ENCODE results near the gene MROH2A.

MROH2A gene

DNA sequence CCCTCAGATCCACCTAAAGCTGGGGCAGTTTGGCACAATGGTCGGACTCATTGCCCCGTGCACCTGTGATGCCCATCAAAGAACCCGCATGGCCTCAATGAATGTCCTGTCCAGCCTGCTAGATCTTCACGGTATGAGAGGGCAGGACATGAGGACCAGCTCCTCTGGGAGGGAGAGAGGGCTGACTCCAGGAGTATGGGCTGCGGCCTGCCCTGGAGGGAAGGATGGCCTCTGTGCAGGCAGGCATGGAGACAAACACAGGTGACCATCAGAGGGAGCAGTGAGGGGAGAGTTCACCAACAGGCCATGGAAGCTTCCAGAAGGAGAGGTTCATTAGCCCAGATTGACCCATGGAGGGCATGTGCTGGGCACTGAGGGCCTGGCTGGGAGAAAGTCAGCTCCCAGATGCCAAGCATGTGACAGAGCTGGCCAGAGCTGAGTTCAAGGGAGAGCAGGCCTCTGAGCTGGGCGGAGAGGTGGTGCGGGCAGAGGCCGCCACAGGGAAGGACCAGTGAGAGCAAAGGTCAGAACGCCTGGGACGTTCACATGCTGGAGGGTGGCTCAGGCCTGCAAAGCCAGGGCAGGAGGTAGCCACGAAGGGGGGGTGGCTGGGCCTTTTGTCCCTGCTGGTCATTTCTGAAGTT, 40.0 kb downstream of the MROH2A start:
- DNase-seq (ENCODE audit: low read depth in 2 of 2, low spot score in 1 of 2): no peak

- no peak for DNase-seq (ENCODE audit: low read depth in 2 of 2, low spot score in 1 of 2)
Measured at GRCh38 chr2:233818639-233819621, 40.8 kb downstream of the MROH2A start.

DNA sequence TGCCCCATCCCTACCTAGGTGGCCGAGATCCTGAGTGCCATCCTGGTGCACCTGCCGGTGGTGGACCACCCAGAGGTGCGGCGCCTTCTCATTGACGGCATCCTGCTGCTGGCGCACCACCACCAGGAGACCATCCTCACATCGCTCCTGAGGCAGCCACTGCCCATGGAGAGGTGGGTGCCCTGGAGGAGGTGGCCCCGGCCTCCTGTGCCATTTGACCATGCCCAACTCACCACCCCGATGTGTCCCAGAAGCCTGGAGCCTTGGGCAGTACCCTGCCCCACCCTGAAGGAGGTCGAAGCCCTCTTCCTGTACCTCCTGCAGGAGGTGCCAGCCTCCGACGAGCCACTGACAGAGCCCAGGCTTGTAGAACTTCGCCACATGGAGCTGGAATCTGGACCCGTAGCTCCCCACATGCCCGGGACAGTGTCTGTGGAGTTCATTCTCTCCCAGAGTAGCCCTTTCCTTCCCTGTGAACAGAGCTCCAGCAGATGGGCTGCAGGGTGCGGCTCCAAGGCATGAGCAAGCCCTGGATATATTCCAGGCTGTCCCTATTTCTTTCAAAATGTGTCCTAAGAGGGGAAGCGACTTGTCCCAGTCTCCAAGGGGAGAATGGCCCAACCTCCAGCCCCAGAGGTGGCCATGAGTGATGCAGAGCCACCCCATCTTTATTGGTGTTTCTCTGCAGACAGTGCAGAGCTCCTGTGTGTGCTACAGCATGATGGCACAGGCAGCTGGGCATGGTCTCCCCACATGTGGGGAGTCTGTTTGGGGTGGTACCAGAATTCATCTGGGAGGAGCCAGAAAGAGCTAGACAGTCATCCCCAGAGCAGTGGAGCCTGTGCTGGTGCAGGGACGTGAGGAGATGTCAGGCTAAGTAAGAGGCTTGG, 42.0 kb downstream of the MROH2A start:
- DNase-seq (ENCODE audit: low read depth in 2 of 2, low spot score in 1 of 2): no peak

DNA sequence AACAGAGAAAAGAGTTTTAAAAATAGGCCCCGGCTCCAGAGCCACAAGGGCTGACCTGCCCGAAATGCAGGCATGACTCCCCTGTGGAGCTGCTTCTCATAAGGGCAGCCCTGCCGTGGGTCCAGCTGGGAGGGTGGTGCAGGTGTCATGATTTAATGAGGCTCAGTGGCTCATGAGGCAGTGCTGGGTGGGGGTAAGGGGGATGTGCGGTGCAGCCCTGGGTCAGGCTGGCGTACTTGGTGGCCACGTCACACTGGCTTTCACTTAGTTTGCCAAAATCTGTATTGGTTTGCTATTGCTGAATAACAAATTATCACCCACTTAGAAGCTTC, 42.6 kb downstream of the MROH2A start:
- DNase-seq (ENCODE audit: low read depth in 2 of 2, low spot score in 1 of 2): no peak

- no peak for DNase-seq (ENCODE audit: low read depth in 2 of 2, low spot score in 1 of 2)
Measured at GRCh38 chr2:233821196-233821595, 43.1 kb downstream of the MROH2A start.

DNA sequence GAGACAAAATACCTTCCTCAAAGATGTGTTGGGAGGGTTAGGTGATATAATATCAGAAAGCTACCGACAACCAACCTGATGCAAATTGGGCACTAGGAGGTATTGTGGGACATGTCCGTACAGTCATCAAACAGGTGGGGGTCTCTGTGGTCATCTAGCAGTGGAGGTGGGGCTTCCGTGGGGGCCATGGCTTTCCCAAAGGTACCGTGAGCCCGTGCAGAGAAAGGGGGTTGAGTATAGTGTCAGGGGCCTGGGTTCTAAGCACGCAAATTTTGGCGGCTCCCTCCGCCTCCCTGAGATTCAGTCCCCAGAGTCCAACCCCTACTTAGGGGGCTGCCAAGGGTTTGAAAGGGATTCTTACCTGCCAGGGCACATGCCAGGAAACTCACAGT, 43.6 kb downstream of the MROH2A start:
- DNase-seq (ENCODE audit: low read depth in 2 of 2, low spot score in 1 of 2): no peak

GRCh38 chr2:233822101-233822771, 44.1 kb downstream of the MROH2A start:
- no peak for DNase-seq (ENCODE audit: low read depth in 2 of 2, low spot score in 1 of 2)

DNA sequence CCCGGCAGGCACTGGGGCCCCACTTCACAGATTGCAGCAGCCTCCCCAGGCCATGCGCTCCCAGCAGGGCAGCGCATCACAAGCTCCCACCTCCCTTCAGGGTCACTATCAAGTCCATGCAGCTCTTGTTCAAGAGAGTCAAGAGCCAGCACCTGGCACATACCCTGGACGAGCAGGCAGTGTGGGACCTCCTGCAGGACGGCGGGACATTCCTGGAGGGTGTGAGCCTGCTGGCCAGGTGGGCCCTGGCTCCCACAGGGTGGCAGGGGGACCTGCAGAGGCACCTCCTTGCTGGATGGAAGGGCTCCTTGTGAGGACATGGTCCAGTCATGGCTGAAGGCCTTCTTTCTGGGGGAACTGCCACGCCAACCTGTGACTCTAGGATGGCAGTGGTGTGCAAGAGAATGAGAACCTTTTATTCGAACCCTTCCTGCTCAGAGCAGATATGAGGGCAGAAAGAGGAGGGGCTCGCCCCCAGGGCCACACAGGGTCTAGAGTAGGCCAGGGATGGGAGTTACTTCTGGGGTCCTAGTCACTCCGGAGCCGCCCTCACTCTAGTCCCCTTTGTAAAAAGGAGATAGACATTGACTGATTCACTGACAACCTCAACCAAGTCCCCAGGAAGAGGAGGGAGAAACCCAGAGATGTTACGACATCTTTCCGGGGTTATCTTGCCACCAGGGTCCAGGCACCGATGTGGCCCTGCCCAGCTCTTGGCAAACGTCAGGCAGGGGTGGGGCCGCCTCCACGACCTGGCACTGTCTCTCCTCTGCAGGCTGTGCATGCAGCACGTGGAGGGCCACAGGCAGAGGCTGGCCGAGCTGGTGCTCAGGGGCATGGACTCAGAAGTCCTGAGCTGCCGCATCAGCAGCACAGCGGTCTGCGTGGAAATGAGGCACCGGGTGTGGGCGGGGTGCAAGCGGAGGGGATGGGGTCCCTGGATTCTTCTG, 44.9 kb downstream of the MROH2A start:
- no peak for DNase-seq (ENCODE audit: low read depth in 2 of 2, low spot score in 1 of 2)

GRCh38 chr2:233823731-233824121, 45.6 kb downstream of the MROH2A start:
- DNase-seq (ENCODE audit: low read depth in 2 of 2, low spot score in 1 of 2): no peak

- DNase-seq (ENCODE audit: low read depth in 2 of 2, low spot score in 1 of 2): no peak
Measured at GRCh38 chr2:233824373-233824772, 46.2 kb downstream of the MROH2A start.

DNA sequence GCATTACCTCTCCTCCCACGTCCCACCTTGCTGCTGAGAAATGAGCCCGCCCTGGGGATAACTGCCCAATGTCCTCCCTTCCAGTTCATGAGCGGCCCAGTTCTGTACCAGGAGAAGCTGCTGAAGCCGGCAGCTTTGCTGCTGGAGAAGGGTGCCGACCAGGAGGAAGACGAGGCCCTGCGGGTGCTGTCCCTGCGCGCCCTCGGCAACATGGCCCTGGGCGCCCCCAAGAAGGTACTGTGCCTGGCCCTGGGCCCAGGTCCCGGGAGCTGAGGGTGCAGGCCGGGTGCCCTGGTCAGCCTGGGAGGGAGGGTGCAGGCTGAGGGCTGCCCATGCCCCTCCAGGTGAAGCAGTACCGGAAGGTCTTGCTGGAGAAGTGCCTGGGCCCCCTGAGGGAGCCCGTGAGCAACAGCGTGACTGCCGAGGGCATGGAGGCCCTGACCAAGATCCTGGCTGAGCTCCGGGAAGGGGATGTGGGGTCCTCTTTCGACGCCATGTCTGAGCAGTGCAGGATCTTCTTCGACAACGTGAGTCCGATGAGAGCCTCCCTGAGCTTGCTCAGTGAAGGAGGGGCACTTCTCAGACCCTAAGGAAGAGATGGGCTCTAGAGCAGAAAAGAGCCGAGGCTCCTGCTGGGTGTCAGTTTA, 50.5 kb downstream of the MROH2A start:
- no peak for DNase-seq (ENCODE audit: low read depth in 2 of 2, low spot score in 1 of 2)

- no peak for DNase-seq (ENCODE audit: low read depth in 2 of 2, low spot score in 1 of 2)
Measured at GRCh38 chr2:233829193-233830110, 51.3 kb downstream of the MROH2A start.

- DNase-seq (ENCODE audit: low read depth in 2 of 2, low spot score in 1 of 2): no peak
Measured at GRCh38 chr2:233830111-233830802, 52.1 kb downstream of the MROH2A start.

GRCh38 chr2:233831011-233831721, 53.0 kb downstream of the MROH2A start:
- DNase-seq (ENCODE audit: low read depth in 2 of 2, low spot score in 1 of 2): no peak

GRCh38 chr2:233831861-233832260, 53.7 kb downstream of the MROH2A start:
- no peak for DNase-seq (ENCODE audit: low read depth in 2 of 2, low spot score in 1 of 2)

GRCh38 chr2:233832414-233832813, 54.3 kb downstream of the MROH2A start:
- no peak for DNase-seq (ENCODE audit: low read depth in 2 of 2, low spot score in 1 of 2)

GRCh38 chr2:233832869-233833311, 54.8 kb downstream of the MROH2A start:
- no peak for DNase-seq (ENCODE audit: low read depth in 2 of 2, low spot score in 1 of 2)
